Fibroblast of lung (primary cell): ENCODE measurements around the gene NTMT2.

ENCODE experiments used
- CTCF ChIP-seq, 2 donors: IDR thresholded peaks in 1 of 2; conservative IDR thresholded peaks in 1 of 2; 1 replicate in 1 of 2; 2 replicates in 1 of 2; pipeline ENCODE4 v1.5.1; 2011 to 2012; ENCODE audit warnings: low read length in 2 of 2, control low read depth in 1 of 2, inconsistent platforms in 1 of 2, low read depth in 1 of 2, mild to moderate bottlenecking in 1 of 2
- EZH2 ChIP-seq: IDR thresholded peaks from 2 replicates; pipeline ENCODE4 v1.5.1; 2012; ENCODE audit warnings: low read length, control low read depth, mild to moderate bottlenecking; ENCODE audit errors: missing control alignments

GRCh38 chr1:170215072-170215885, 69.5 kb downstream of the NTMT2 start:
- TF ChIP-seq EZH2 (no peak), CTCF (conservative IDR thresholded peaks at IDR 0.05 in 1 of 2, IDR thresholded peaks at IDR 0.05 in 1 of 2; ENCODE audit: low read depth in 1 of 2, low read length in 2 of 2) (no peak)
